ENCODE data around the gene AUTS2.

AUTS2 gene

DNA sequence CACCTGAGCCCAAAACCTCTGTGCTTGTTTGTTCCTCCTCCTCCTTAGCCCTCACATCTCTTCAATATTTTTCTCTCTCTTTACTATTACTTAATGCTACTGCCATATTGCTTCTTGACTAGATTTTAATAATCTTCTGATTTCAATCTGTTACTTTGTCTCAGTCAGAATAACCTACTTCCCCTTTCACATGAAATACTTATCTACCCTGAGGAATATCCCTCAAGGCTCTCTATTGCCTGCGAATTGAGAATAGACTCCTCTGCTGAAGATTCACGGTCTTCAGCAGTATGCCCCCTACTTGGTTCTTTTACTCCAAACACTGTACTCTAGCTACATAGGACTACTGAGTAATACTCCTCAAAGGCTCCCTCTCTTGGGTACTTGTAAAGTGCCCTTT, 430.3 kb downstream of the AUTS2 start:
- ChIA-PET POLR2A (no interaction called here), CTCF (interaction anchor here (0.6 to 1.9 kb wide), 3 partner anchors 9 to 133 kb away, joined by 3 to 6 read pairs (median 4); no protein-coding TSS in a partner anchor)
- no peak overlapping the region for H3K4me3 ChIP-seq (ENCODE audit: low read depth, low read length)
- TF ChIP-seq, protein P1, sequence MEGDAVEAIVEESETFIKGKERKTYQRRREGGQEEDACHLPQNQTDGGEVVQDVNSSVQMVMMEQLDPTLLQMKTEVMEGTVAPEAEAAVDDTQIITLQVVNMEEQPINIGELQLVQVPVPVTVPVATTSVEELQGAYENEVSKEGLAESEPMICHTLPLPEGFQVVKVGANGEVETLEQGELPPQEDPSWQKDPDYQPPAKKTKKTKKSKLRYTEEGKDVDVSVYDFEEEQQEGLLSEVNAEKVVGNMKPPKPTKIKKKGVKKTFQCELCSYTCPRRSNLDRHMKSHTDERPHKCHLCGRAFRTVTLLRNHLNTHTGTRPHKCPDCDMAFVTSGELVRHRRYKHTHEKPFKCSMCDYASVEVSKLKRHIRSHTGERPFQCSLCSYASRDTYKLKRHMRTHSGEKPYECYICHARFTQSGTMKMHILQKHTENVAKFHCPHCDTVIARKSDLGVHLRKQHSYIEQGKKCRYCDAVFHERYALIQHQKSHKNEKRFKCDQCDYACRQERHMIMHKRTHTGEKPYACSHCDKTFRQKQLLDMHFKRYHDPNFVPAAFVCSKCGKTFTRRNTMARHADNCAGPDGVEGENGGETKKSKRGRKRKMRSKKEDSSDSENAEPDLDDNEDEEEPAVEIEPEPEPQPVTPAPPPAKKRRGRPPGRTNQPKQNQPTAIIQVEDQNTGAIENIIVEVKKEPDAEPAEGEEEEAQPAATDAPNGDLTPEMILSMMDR (IDR thresholded peaks at IDR 0.05; ENCODE audit: insufficient read depth, low read length, missing control alignments) = no peak
- DNase-seq (ENCODE audit: low read depth, low spot score) = no peak

DNA sequence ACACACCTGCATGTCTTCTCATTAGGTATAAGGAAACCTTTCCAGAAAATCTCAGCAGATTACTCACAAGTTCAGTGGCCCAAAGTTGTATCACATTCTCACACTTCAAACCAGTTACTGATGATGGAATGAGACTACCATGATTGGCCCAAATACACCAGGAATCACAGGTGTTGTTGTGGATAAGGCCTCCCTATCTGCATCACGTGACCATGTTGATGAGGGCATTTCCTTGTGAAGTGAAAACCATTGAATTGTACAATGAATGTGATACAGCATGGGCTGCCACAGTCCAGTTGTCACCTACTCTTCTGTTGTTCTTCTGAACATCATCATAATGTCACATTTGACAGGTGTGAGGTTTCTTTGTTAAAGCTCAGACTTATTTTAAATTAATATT, 431.7 kb downstream of the AUTS2 start:
- POLR2A ChIA-PET = no interaction called here
- CTCF ChIA-PET = interaction anchor here (1.0 to 2.0 kb wide), 2 partner anchors 10 to 132 kb away, joined by 4 to 7 read pairs; no protein-coding TSS in a partner anchor
- TF ChIP-seq, protein P1 (IDR thresholded peaks at IDR 0.05; ENCODE audit: insufficient read depth, low read length, missing control alignments) = no peak

DNA sequence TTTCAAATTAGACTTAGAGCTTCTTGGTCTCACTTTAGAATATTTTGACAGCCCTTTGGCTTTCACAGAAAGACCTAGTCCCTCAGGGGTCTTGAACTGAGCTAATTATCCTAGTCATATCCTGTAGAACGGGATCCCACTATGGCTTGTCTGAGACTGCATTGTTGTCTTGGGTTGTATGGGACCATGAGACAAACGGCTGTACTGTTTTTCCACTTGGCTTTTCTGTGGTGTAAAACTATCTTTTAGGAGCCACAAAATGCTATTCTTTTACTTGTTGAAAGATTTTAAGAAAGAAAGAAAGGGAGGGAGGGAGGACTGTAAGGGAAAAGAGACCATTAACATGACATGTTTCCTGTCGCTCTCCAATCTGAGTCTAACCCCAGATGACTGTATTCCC, 432.5 kb downstream of the AUTS2 start:
- H3K4me3 ChIP-seq (ENCODE audit: low read depth, low read length) = no peak overlapping the region
- no peak for DNase-seq (ENCODE audit: low read depth, low spot score)
- TF ChIP-seq, protein P1 (IDR thresholded peaks at IDR 0.05; ENCODE audit: insufficient read depth, low read length, missing control alignments) = no peak
- ChIA-PET POLR2A (no interaction called here), CTCF (interaction anchor here (2.0 kb wide), 1 partner anchor 9 kb away, joined by 7 read pairs; no protein-coding TSS in a partner anchor)

More for the DNA sequence above, 431.7 kb downstream of the AUTS2 start:
- H3K4me3 ChIP-seq (ENCODE audit: low read depth, low read length) = no peak overlapping the region
- DNase-seq (ENCODE audit: low read depth, low spot score) = no peak

DNA sequence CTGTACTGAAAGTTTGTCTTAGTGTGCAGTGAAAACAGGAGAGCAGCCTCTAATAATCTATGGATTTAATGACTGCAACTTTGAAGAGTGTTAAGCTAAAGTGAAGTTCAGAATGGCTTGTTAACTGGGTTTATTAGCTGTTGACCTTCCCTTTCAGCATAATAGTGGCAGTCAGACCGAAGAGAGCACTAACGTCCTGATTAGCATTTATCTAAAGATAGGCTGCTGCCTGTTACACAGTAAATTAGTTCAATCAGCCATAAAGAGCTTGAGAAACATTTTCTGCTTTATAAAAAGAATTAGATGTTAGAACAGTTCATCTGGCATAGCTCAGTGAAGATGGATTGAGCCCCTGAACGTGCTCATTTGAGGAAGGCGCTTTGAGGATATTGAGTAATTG, 433.0 kb downstream of the AUTS2 start:
- CTCF ChIA-PET = interaction anchor here (2.0 kb wide), 1 partner anchor 9 kb away, joined by 7 read pairs; no protein-coding TSS in a partner anchor

DNA sequence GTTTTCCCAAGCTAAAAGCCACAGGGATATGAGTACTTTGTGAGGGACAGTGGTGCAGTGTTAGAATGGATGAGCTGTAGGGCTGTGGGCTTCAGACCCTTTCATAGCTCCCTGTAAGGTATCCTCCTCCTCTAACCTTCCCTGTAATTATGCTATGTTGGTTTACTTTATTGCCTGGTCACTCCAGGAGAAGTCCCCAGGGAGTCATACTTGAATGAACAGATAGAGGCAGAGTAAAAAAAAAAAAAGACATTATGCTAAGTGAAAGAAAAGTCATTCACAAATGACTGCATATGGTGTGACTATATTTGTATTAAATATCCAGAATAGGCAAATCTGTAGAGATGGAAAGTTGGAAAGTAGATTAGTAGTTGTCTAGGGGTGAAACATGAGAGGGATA, 434.4 kb downstream of the AUTS2 start:
- no peak for DNase-seq (ENCODE audit: low read depth, low spot score)
- no peak overlapping the region for H3K4me3 ChIP-seq (ENCODE audit: low read depth, low read length)
- ChIA-PET CTCF (interaction anchor here (0.7 to 2.2 kb wide), 3 partner anchors 8 to 129 kb away, joined by 3 to 7 read pairs (median 3); no protein-coding TSS in a partner anchor), POLR2A (no interaction called here)
- TF ChIP-seq, protein P1 (IDR thresholded peaks at IDR 0.05; ENCODE audit: insufficient read depth, low read length, missing control alignments) = no peak

More for the DNA sequence above, 433.0 kb downstream of the AUTS2 start:
- no peak for DNase-seq (ENCODE audit: low read depth, low spot score)
- TF ChIP-seq, protein P1 (IDR thresholded peaks at IDR 0.05; ENCODE audit: insufficient read depth, low read length, missing control alignments) = no peak
- H3K4me3 ChIP-seq (ENCODE audit: low read depth, low read length) = no peak overlapping the region
- POLR2A ChIA-PET = no interaction called here

DNA sequence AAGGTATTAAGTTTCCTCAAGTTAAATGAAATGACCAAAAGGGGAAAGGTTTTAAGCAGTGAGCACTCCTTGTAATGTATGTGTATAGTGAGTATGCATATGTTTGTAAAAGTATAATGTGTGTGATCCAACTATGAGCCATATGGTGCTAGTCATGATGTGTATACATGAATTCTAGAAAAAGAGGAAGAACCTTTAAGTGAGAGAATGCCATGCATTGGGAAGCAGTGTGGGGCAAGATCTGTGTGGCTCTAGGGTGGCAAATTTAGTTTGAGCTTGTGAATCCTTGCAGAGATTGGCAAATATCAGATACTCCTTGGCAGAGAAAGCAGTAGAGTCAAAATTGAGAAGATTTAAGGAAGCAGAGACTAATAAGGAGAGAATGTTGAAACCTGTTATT, 435.0 kb downstream of the AUTS2 start:
- TF ChIP-seq, protein P1 (IDR thresholded peaks at IDR 0.05; ENCODE audit: insufficient read depth, low read length, missing control alignments) = no peak
- DNase-seq (ENCODE audit: low read depth, low spot score) = no peak
- ChIA-PET CTCF (interaction anchor here (1.7 to 2.2 kb wide), 2 partner anchors 9 to 129 kb away, joined by 4 to 7 read pairs; no protein-coding TSS in a partner anchor), POLR2A (no interaction called here)
- H3K4me3 ChIP-seq (ENCODE audit: low read depth, low read length) = no peak overlapping the region
